GM12873 (cell line): ENCODE data around the gene DOK6.

Source experiments
- TF ChIP-seq, protein P1 (sequence below): IDR thresholded peaks from 2 replicates; pipeline ENCODE4 v1.5.1; 2012; ENCODE audit warnings: low read depth, mild to moderate bottlenecking, moderate library complexity, low read length, control low read depth; ENCODE audit not compliant: insufficient read depth; ENCODE audit errors: missing control alignments

Gene DOK6

DNA sequence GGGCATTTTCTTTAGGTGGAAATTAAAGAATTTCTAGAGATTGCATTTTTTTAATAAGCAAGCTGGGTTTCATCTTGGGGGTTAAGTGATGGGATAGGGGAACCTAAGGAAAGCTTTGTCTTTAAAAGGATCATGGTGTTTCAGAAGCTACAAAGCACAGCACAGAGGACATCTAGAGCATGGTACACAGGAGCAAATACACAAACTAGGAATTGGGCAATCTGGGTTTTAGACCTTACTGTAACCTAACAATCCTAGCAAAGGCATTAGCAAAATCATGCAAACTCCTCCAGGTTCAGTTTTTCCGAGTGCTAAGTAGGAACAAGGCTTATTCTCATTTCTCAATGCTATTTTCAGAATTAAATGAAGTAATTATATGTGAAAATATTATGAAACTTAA, 412.9 kb downstream of the DOK6 start:
- TF ChIP-seq, protein P1, sequence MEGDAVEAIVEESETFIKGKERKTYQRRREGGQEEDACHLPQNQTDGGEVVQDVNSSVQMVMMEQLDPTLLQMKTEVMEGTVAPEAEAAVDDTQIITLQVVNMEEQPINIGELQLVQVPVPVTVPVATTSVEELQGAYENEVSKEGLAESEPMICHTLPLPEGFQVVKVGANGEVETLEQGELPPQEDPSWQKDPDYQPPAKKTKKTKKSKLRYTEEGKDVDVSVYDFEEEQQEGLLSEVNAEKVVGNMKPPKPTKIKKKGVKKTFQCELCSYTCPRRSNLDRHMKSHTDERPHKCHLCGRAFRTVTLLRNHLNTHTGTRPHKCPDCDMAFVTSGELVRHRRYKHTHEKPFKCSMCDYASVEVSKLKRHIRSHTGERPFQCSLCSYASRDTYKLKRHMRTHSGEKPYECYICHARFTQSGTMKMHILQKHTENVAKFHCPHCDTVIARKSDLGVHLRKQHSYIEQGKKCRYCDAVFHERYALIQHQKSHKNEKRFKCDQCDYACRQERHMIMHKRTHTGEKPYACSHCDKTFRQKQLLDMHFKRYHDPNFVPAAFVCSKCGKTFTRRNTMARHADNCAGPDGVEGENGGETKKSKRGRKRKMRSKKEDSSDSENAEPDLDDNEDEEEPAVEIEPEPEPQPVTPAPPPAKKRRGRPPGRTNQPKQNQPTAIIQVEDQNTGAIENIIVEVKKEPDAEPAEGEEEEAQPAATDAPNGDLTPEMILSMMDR = no peak

DNA sequence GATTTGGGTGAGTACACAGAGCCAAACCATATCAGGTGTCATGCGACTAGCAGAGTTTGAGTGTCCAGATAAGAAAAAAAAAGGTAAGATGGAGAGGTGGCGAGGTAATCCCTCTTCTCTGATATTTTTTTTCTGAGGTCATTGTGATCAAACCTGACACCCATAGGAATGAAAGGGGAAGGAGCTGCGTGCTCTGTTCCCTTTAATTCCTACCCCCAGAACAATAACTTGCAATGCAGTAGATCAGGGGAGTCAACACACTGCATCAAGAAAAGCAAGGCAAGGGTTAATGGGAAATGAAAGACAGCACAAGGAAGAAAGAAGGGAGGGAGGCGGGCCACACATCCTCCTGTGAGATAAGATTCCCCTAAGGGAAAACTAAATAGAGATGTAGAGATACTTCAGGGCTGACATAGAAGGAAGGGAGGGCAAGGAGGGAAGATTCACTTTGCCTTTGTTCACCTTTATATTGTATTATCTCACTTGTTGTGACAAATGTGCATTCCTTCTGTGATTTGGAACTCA, 414.2 kb downstream of the DOK6 start:
- TF ChIP-seq, protein P1 = no peak

DNA sequence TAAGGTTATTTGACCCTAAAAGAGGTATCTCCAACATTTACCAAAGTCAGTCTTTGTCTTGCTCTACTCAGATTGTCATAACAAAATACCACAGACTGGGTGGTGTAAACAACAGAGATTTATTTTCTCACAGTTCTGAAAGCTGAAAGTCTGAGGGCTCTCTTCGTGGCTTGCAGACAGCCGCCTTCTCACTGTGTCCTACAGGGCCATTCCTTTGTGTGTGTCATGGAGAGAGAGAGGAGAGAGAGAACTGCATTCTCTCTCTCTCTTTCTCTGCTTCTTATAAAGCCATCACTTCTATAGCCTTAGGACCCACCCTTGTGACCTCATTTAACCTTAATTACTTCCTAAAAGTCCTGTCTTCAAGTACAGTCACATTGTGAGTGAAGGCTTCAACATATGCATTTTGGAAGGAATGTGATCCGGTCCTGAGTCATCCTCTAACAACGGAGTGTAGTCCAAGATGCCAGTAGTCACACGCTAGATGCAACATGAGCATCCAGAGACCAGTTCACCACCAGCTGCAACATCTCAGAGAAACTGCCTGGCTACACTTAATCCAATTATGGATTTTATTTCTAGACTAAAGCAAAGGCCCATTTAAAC, 416.8 kb downstream of the DOK6 start:
- TF ChIP-seq, protein P1 = no peak

DNA sequence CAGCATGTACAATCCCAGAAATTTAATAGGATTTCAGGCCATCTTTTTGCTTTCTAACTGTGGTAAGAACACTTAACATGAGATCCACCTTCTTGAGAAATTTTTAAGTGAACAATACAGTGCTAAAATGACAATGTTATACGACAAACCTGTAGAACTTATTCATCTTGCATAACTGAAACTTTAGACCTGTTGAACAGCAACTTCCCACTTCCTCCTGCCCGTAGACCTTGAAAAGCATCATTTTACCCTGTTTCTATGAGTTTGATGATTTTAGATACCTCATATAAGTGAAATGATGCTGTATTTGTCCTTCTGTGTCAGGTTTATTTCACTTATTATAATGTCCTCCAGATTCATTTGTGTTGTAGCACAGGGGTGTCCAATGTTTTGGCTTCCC, 418.8 kb downstream of the DOK6 start:
- TF ChIP-seq, protein P1 = no peak

DNA sequence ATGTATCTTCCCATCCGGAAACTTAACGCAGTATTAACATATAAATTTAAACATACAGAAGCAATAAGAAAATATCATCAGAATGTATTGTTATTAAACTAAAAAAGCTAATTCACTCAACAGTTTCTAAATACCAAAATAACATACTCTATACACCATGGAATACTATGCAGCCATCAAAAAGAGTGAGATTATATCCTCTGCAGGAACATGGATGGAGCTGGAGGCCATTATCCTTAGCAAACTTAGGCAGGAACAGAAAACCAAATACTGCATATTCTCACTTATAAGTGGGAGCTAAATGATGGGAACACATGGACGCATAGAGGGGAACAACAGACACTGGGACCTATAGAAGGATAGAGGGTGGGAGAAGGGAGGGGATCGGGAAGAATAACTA, 419.9 kb downstream of the DOK6 start:
- TF ChIP-seq, protein P1 = no peak

DNA sequence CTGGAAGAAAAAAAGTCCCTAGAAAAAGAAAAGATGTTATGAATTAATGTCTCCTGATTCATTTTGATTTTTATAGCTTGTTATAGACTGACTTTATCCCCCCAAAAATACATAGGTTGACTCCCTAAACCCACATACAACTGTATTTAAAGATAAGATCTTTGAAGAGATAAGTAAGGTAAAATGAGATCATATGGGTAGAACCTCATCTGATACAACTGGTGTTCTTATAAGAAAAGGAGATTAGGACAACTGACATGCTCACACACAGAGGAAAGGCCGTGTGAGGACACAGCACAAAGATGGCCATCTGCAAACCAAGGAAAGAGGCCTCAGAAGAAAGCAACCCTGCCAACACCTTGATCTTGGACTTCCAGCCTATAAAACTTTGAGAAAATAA, 429.5 kb downstream of the DOK6 start:
- TF ChIP-seq, protein P1 = no peak

DNA sequence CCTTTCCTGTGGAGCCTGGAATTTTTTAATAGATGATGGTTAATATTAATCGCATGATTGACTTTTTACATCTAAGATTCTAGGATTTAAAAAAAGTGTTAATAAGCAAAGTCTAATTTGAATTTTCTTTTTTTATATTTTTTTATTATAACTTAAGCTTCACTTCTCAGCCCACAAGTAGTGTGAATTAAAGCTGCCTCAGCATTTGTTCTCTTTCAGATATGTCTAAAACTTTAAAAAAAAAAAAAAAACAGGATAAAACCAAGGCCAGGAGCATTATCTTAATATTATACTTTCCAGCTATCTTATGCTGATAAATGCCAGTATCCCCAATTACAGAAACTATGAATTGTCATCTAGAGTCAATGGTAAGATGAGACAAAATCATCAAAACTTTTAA, 437.3 kb downstream of the DOK6 start:
- TF ChIP-seq, protein P1 = no peak
